H1 (cell line): Measurements from ENCODE around the gene STEAP1B. TPM values are rescaled to one million over a fixed set of nuclear protein-coding genes. Genes with fewer than 3 reads are reported as not detected.

Experiments used
- CTCF ChIA-PET: fragments of 300-600 bp; sonication (Branson Sonifier 250); formaldehyde crosslinking; loops from one replicate; lab custom pipeline; 2021; ENCODE audit not compliant: partially characterized antibody; lab: Charles Lee
- POLR2A ChIA-PET: fragments of 300-600 bp; sonication (Branson Sonifier 250); formaldehyde crosslinking; loops from one replicate; lab custom pipeline; 2021; ENCODE audit warnings: inconsistent platforms; ENCODE audit not compliant: partially characterized antibody; lab: Charles Lee
- DNase-seq, 2 experiments: peaks; one replicate each; pipeline versions ENCODE4 v3.0.0 to v3.0.0-alpha.2; 2010 to 2022; ENCODE audit warnings: low spot score in 2 of 2, low read depth in 1 of 2, mixed read lengths in 1 of 2
- FAIRE-seq: peaks from 2 replicates; lab custom pipeline; 2011; peaks lifted over from hg19 to GRCh38; lab: Jason Lieb, UNC
- H2AFZ ChIP-seq: 2 replicates; pipeline ENCODE4 v1.8.1; 2012; ENCODE audit warnings: low read length, inconsistent platforms
- H2AK5ac ChIP-seq: 2 replicates; pipeline ENCODE4 v1.6.1; 2013; ENCODE audit warnings: low read depth, low read length
- H2BK120ac ChIP-seq: replicated peaks from 2 replicates; pipeline ENCODE3; 2013; ENCODE audit warnings: low read depth, low read length, inconsistent platforms
- H2BK12ac ChIP-seq: 2 replicates; pipeline ENCODE4 v1.6.1; 2013; ENCODE audit warnings: low read depth, low read length
- H2BK15ac ChIP-seq: 2 replicates; pipeline ENCODE4 v1.6.1; 2013; ENCODE audit warnings: low read length
- H2BK20ac ChIP-seq: 2 replicates; pipeline ENCODE4 v1.6.1; 2013; ENCODE audit warnings: low read length
- H2BK5ac ChIP-seq: 2 replicates; pipeline ENCODE4 v1.6.1; 2013; ENCODE audit warnings: low read depth, low read length
- H3K14ac ChIP-seq: 2 replicates; pipeline ENCODE4 v1.6.1; 2013; ENCODE audit warnings: inconsistent platforms; ENCODE audit not compliant: insufficient read length
- H3K18ac ChIP-seq: 2 replicates; pipeline ENCODE4 v1.6.1; 2013; ENCODE audit warnings: low read length; ENCODE audit errors: extremely low read depth
- H3K23ac ChIP-seq: 2 replicates; pipeline ENCODE4 v1.6.1; 2013; ENCODE audit warnings: inconsistent platforms; ENCODE audit not compliant: insufficient read length
- H3K23me2 ChIP-seq: 2 replicates; pipeline ENCODE4 v1.6.1; 2013; ENCODE audit warnings: low read depth, low read length
- H3K27ac ChIP-seq: 2 replicates; pipeline ENCODE4 v1.6.1; 2011; ENCODE audit warnings: low read depth, low read length, inconsistent platforms
- H3K27me3 ChIP-seq, 4 experiments: replicated peaks in 1 of 4; 1 replicate in 1 of 4; 2 replicates in 3 of 4; pipeline versions ENCODE4 v1.6.1 to v1.8.1; 2011 to 2013; ENCODE audit warnings: low read length in 3 of 4, mild to moderate bottlenecking in 3 of 4, inconsistent platforms in 2 of 4, mixed read lengths in 2 of 4, moderate library complexity in 1 of 4; ENCODE audit not compliant: control insufficient read depth in 3 of 4, insufficient read depth in 3 of 4; ENCODE audit errors: extremely low read depth in 1 of 4
- H3K36me3 ChIP-seq, 4 experiments: 2 replicates each; pipeline versions ENCODE4 v1.6.1 to v1.8.1; 2011 to 2013; ENCODE audit warnings: mild to moderate bottlenecking in 4 of 4, low read length in 3 of 4, moderate library complexity in 2 of 4, control low read depth in 1 of 4, inconsistent platforms in 1 of 4; ENCODE audit not compliant: insufficient read depth in 4 of 4, control insufficient read depth in 2 of 4
- H3K4ac ChIP-seq: replicated peaks from 2 replicates; pipeline ENCODE3; 2013; ENCODE audit warnings: low read length, low read depth, mixed read lengths, inconsistent platforms; ENCODE audit not compliant: insufficient read length
- H3K4me1 ChIP-seq, 4 experiments: replicated peaks in 1 of 4; 1 replicate in 1 of 4; 2 replicates in 3 of 4; pipeline versions ENCODE4 v1.6.1 to v1.8.1; 2011 to 2013; ENCODE audit warnings: low read length in 3 of 4, inconsistent platforms in 2 of 4, mixed read lengths in 1 of 4; ENCODE audit not compliant: insufficient read depth in 4 of 4, control insufficient read depth in 3 of 4
- H3K4me2 ChIP-seq, 2 experiments: 2 replicates each; pipeline versions ENCODE4 v1.6.1 to v1.8.1; 2011 to 2013; ENCODE audit warnings: low read depth in 2 of 2, low read length in 2 of 2, control low read depth in 1 of 2, inconsistent platforms in 1 of 2, mild to moderate bottlenecking in 1 of 2; ENCODE audit not compliant: insufficient read depth in 1 of 2
- H3K4me3 ChIP-seq, 4 experiments: fragments of 200-600, 300-600 bp in 1 of 4; sonication (generic), shearing (Covaris generic), sonication (Bioruptor Twin) in 1 of 4; 2 replicates each; pipeline versions ENCODE4 v1.5.1 to v1.8.1; 2011 to 2016; ENCODE audit warnings: low read length in 4 of 4, low read depth in 3 of 4, control low read depth in 2 of 4, inconsistent platforms in 2 of 4, mild to moderate bottlenecking in 2 of 4, mixed read lengths in 1 of 4, moderate library complexity in 1 of 4; ENCODE audit not compliant: insufficient read depth in 2 of 4; ENCODE audit errors: extremely low read depth in 1 of 4
- H3K56ac ChIP-seq: replicated peaks from 2 replicates; pipeline ENCODE3; 2013; ENCODE audit warnings: low read depth, mild to moderate bottlenecking, mixed read lengths, low read length, inconsistent platforms; ENCODE audit not compliant: insufficient read length
- H3K79me1 ChIP-seq: 2 replicates; pipeline ENCODE4 v1.6.1; 2013; ENCODE audit warnings: low read depth, low read length, control low read depth
- H3K79me2 ChIP-seq, 2 experiments: 2 replicates each; pipeline versions ENCODE4 v1.6.1 to v1.8.1; 2012 to 2013; ENCODE audit warnings: low read length in 2 of 2, mild to moderate bottlenecking in 2 of 2, inconsistent platforms in 1 of 2; ENCODE audit not compliant: insufficient read depth in 2 of 2, control insufficient read depth in 1 of 2
- H3K9ac ChIP-seq, 4 experiments: replicated peaks in 1 of 4; 1 replicate in 1 of 4; 2 replicates in 3 of 4; pipeline versions ENCODE4 v1.6.1 to v1.8.1; 2011 to 2013; ENCODE audit warnings: low read depth in 3 of 4, low read length in 3 of 4, control low read depth in 2 of 4, mild to moderate bottlenecking in 2 of 4, moderate library complexity in 2 of 4, inconsistent platforms in 1 of 4; ENCODE audit errors: extremely low read depth in 1 of 4
- H3K9me3 ChIP-seq, 2 experiments: 2 replicates each; pipeline versions ENCODE4 v1.6.1 to v1.8.1; 2012 to 2013; ENCODE audit warnings: mild to moderate bottlenecking in 2 of 2, moderate library complexity in 2 of 2, control low read depth in 1 of 2, inconsistent platforms in 1 of 2, low read depth in 1 of 2, low read length in 1 of 2, mixed read lengths in 1 of 2; ENCODE audit not compliant: insufficient read depth in 2 of 2
- H4K20me1 ChIP-seq, 2 experiments: replicated peaks in 1 of 2; 2 replicates each; pipeline versions ENCODE3 to v1.8.1; 2011 to 2013; ENCODE audit warnings: inconsistent platforms in 2 of 2, low read length in 2 of 2, mild to moderate bottlenecking in 1 of 2; ENCODE audit not compliant: insufficient read depth in 2 of 2, control insufficient read depth in 1 of 2
- H4K5ac ChIP-seq: 2 replicates; pipeline ENCODE4 v1.6.1; 2013; ENCODE audit warnings: low read length, low read depth, mixed read lengths, inconsistent platforms; ENCODE audit not compliant: insufficient read length
- H4K8ac ChIP-seq: 2 replicates; pipeline ENCODE4 v1.8.0; 2013; ENCODE audit warnings: mild to moderate bottlenecking, moderate library complexity, low read length, inconsistent platforms; ENCODE audit not compliant: insufficient read depth; ENCODE audit errors: extremely low read depth
- H4K91ac ChIP-seq: replicated peaks from 2 replicates; pipeline ENCODE3; 2013; ENCODE audit warnings: low read length, mixed read lengths, inconsistent platforms; ENCODE audit not compliant: insufficient read length
- BACH1 ChIP-seq: IDR thresholded peaks from 2 replicates; pipeline ENCODE4 v1.6.1; 2012; ENCODE audit warnings: low read length, improper control_type of control experiment
- CBX8 ChIP-seq: fragments of 300-800, 300-1000 bp; sonication (generic); IDR thresholded peaks from 2 replicates; pipeline ENCODE4 v1.7.1; 2016; ENCODE audit warnings: low read depth, low read length, borderline replicate concordance
- CTBP2 ChIP-seq: IDR thresholded peaks from 2 replicates; pipeline ENCODE4 v1.7.0; 2011; ENCODE audit warnings: borderline replicate concordance, mild to moderate bottlenecking, moderate library complexity, mixed read lengths, low read length; ENCODE audit not compliant: insufficient read depth, insufficient read length
- EP300 ChIP-seq, 2 experiments: IDR thresholded peaks; 1 replicate in 1 of 2; 2 replicates in 1 of 2; pipeline ENCODE4 v1.6.1; 2011 to 2012; ENCODE audit warnings: low read depth in 2 of 2, low read length in 2 of 2, mild to moderate bottlenecking in 2 of 2, borderline replicate concordance in 1 of 2, inconsistent platforms in 1 of 2, moderate library complexity in 1 of 2
- GABPA ChIP-seq: IDR thresholded peaks from 2 replicates; pipeline ENCODE4 v1.6.1; 2011; ENCODE audit warnings: mild to moderate bottlenecking, low read length, moderate library complexity, borderline replicate concordance; ENCODE audit not compliant: insufficient read depth
- GTF2F1 ChIP-seq: IDR thresholded peaks from 2 replicates; pipeline ENCODE4 v1.6.1; 2012; ENCODE audit warnings: low read depth, low read length, improper control_type of control experiment, borderline replicate concordance
- KDM1A ChIP-seq: fragments of 200-600, 300-600 bp; sonication (generic); IDR thresholded peaks from 2 replicates; pipeline ENCODE4 v1.7.1; 2016; ENCODE audit warnings: mild to moderate bottlenecking, low read length, borderline replicate concordance
- POLR2A ChIP-seq, 2 experiments: IDR thresholded peaks; 1 replicate in 1 of 2; 2 replicates in 1 of 2; pipeline ENCODE4 v1.6.1; 2011; ENCODE audit warnings: low read depth in 2 of 2, low read length in 2 of 2, mild to moderate bottlenecking in 2 of 2; ENCODE audit errors: control extremely low read depth in 1 of 2
- POU5F1 ChIP-seq: IDR thresholded peaks from 2 replicates; pipeline ENCODE4 v1.6.1; 2011; ENCODE audit warnings: low read depth, mild to moderate bottlenecking, low read length, moderate library complexity
- RXRA ChIP-seq: IDR thresholded peaks from 2 replicates; pipeline ENCODE4 v1.6.1; 2011; ENCODE audit warnings: low read depth, mild to moderate bottlenecking, low read length, moderate library complexity; ENCODE audit not compliant: insufficient read depth
- SP2 ChIP-seq: IDR thresholded peaks from 2 replicates; pipeline ENCODE4 v1.6.1; 2012; ENCODE audit warnings: mild to moderate bottlenecking, low read length, inconsistent platforms
- TEAD4 ChIP-seq: IDR thresholded peaks from 2 replicates; pipeline ENCODE4 v1.6.1; 2012; ENCODE audit warnings: low read depth, low read length, inconsistent platforms, mixed read lengths
- YY1 ChIP-seq: IDR thresholded peaks from 2 replicates; pipeline ENCODE4 v1.6.1; 2011; ENCODE audit warnings: low read depth, mild to moderate bottlenecking, low read length
- WGBS, 2 experiments: shearing (Covaris generic) in 1 of 2; methylation state at CpG; one replicate each; pipeline versions ENCODE4 v1.1.6 to v1.1.7; 2013 to 2015; ENCODE audit warnings: low lambda C conversion rate in 2 of 2, mixed read lengths in 2 of 2, inconsistent platforms in 1 of 2, low coverage in 1 of 2, missing lambda C conversion rate in 1 of 2; ENCODE audit not compliant: insufficient replicate concordance in 2 of 2, insufficient coverage in 1 of 2, insufficient read length in 1 of 2; ENCODE audit errors: extremely low coverage in 1 of 2, missing lambda C conversion rate in 1 of 2; 5-methylcytosine and 5-hydroxymethylcytosine counted together
- polyA plus RNA-seq, 7 experiments: library from polyadenylated mRNA; depleted of rRNA in 3 of 7; stranded (reverse) in 5 of 7; unstranded in 2 of 7; fragments of >200 nt in 5 of 7; fragments of 200-250 nt in 2 of 7; gene quantifications; 1 replicate in 5 of 7; 2 replicates in 1 of 7; 4 replicates in 1 of 7; pipeline versions ENCODE4 v1.2.1 to v1.2.3, GENCODE V29; 2011 to 2013; ENCODE audit warnings: missing spikeins in 2 of 7, mixed read lengths in 2 of 7
- total RNA-seq: library from RNA; stranded (reverse); fragmentation: NEBNext Ultra II Directional; extraction: Animal tissue kit (Norgen Biotek cat#: 25700); gene quantifications from 2 replicates; pipeline ENCODE4 v1.2.1, GENCODE V29; 2021
- TF ChIP-seq, protein P1 (sequence below): IDR thresholded peaks from 2 replicates; pipeline ENCODE4 v1.6.1; 2012; ENCODE audit warnings: low read length, inconsistent platforms

STEAP1B gene
- total and polyA plus RNA-seq, 2 of the 8 experiments (the other 6 are each of a cell fraction or from before 2014, with no cell fraction given), result 5.4 to 8.7 TPM

GRCh38 chr7:22397981-22398380, 102.0 kb downstream of the STEAP1B start:
- H3K79me1 ChIP-seq, result no peaks in the 10 kb centered on the region
- no peak overlapping the region for H3K4me3 ChIP-seq
- CTCF ChIA-PET, result no interaction called here
- POLR2A ChIA-PET, result no interaction called here
- H3K9me3 ChIP-seq, result no peaks in the 10 kb centered on the region
- 79% methylated on average over 5 of the region's 5 CpGs; no CpG with 5 or more reads in 1 of the 2 experiments for WGBS, 2 experiments
- no peaks in the 10 kb centered on the region for H3K27me3 ChIP-seq
- H3K23me2 ChIP-seq, result no peaks in the 10 kb centered on the region
- no peak overlapping the region for H2BK20ac ChIP-seq
- H3K23ac ChIP-seq, result no peak overlapping the region
- no peak overlapping the region for H3K18ac ChIP-seq
- H2AK5ac ChIP-seq, result no peak overlapping the region
- no peak overlapping the region for H2BK5ac ChIP-seq
- no peak overlapping the region for H2BK120ac ChIP-seq
- H4K5ac ChIP-seq, result no peak overlapping the region
- DNase-seq (no peak), FAIRE-seq (no peak)
- H3K27ac ChIP-seq, result no peak overlapping the region
- no peaks in the 10 kb centered on the region for H4K20me1 ChIP-seq
- H3K56ac ChIP-seq, result no peak overlapping the region
- no peak overlapping the region for H3K4ac ChIP-seq
- H3K4me1 ChIP-seq, result peaks cover 0 to 3% (median 0%) of the 10 kb centered on the region in 4 experiments; a peak in 1 of 7 replicates
- no peak overlapping the region for H2AFZ ChIP-seq
- no peak overlapping the region for H4K91ac ChIP-seq
- no peak overlapping the region for H3K14ac ChIP-seq
- no peak overlapping the region for H2BK15ac ChIP-seq
- H3K9ac ChIP-seq, result no peak overlapping the region
- H3K79me2 ChIP-seq, result no peaks in the 10 kb centered on the region
- H3K4me2 ChIP-seq, result no peak overlapping the region
- no peaks in the 10 kb centered on the region for H3K36me3 ChIP-seq
- no peak overlapping the region for H2BK12ac ChIP-seq
- H4K8ac ChIP-seq, result no peak overlapping the region
- TF ChIP-seq POLR2A (IDR thresholded peaks at IDR 0.05; ENCODE audit: control extremely low read depth in 1 of 2, low read depth in 2 of 2, low read length in 2 of 2), result no peak
- no peak for TF ChIP-seq POU5F1
- TF ChIP-seq BACH1, result no peak
- no peak for TF ChIP-seq YY1
- TF ChIP-seq, protein P1, sequence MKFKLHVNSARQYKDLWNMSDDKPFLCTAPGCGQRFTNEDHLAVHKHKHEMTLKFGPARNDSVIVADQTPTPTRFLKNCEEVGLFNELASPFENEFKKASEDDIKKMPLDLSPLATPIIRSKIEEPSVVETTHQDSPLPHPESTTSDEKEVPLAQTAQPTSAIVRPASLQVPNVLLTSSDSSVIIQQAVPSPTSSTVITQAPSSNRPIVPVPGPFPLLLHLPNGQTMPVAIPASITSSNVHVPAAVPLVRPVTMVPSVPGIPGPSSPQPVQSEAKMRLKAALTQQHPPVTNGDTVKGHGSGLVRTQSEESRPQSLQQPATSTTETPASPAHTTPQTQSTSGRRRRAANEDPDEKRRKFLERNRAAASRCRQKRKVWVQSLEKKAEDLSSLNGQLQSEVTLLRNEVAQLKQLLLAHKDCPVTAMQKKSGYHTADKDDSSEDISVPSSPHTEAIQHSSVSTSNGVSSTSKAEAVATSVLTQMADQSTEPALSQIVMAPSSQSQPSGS, result no peak
- TF ChIP-seq CBX8, result no peak
- no peak for TF ChIP-seq CTBP2
- TF ChIP-seq RXRA, result no peak
- no peak for TF ChIP-seq EP300 (IDR thresholded peaks at IDR 0.05; ENCODE audit: borderline replicate concordance in 1 of 2, low read depth in 2 of 2, low read length in 2 of 2)
- TF ChIP-seq TEAD4, result no peak
- TF ChIP-seq SP2, result no peak
- TF ChIP-seq GTF2F1, result no peak
- TF ChIP-seq GABPA, result no peak
- no peak for TF ChIP-seq KDM1A
